ENCODE results near the gene ARHGAP22. TPM values are rescaled to one million over a fixed set of nuclear protein-coding genes. Genes with fewer than 3 reads are reported as not detected.

Gene ARHGAP22
- polyA plus RNA-seq, 4 donors: 1.4 to 3.3 (median 1.9) TPM

DNA sequence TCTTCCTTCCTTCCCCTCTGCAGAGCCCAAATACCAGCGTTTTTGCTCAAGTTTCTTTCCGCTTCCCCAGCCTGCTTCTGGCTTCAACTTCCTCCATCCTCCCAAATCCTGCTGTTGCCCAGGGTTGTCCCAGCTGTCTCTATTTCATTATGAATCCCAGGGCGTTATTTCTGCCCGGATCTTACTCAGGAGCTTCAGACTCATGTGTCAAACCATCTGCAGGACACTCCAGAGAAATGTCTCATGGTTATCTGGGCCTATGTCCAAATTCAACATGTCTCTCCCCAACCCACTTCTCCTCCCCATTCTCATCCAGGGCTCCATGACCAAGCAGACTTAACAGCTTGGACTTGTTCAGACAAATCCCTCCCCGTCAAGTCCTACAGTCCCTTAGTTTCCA lies 15.6 kb downstream of the ARHGAP22 start:
- peak in 3 of 4 donors; percentile 28 to 44 (median 40) for DNase-seq (ENCODE audit: low read depth in 4 of 4, low spot score in 2 of 4)

GRCh38 chr10:48587819-48588218 lies 17.1 kb downstream of the ARHGAP22 start:
- DNase-seq (ENCODE audit: low read depth in 4 of 4, low spot score in 2 of 4): no peak

GRCh38 chr10:48587101-48587500 lies 17.8 kb downstream of the ARHGAP22 start:
- no peak for DNase-seq (ENCODE audit: low read depth in 4 of 4, low spot score in 2 of 4)

- no peak for DNase-seq (ENCODE audit: low read depth in 4 of 4, low spot score in 2 of 4)
Measured at GRCh38 chr10:48582970-48583369, 21.9 kb downstream of the ARHGAP22 start.

- no peak for DNase-seq (ENCODE audit: low read depth in 4 of 4, low spot score in 2 of 4)
Measured at GRCh38 chr10:48580236-48580635, 24.6 kb downstream of the ARHGAP22 start.

- no peak for DNase-seq (ENCODE audit: low read depth in 4 of 4, low spot score in 2 of 4)
Measured at GRCh38 chr10:48579251-48579960, 25.5 kb downstream of the ARHGAP22 start.

- DNase-seq (ENCODE audit: low read depth in 4 of 4, low spot score in 2 of 4): no peak
Measured at GRCh38 chr10:48577158-48577557, 27.7 kb downstream of the ARHGAP22 start.

- no peak for DNase-seq (ENCODE audit: low read depth in 4 of 4, low spot score in 2 of 4)
Measured at GRCh38 chr10:48576501-48576900, 28.4 kb downstream of the ARHGAP22 start.

DNA sequence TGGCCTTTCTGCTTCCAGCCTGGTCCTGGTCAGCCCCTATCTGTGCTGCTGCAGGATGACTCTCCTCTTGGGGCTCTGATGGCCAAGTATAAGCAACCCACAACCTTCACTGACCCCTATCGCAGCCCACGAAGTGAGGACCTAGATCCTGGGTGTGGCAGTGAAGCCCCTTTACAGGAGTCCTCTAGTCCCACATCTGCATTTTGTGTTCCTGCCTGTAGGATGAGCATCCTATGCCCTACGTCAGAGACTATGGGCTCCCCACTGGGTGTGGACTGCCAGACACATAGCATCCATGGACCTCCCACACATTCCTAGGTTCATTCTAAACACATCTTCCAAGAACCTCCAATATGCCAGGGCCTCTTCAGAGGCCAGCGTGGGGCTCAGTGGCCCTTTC lies 29.0 kb downstream of the ARHGAP22 start:
- no peak for DNase-seq (ENCODE audit: low read depth in 4 of 4, low spot score in 2 of 4)

GRCh38 chr10:48574817-48575380 lies 30.0 kb downstream of the ARHGAP22 start:
- DNase-seq (ENCODE audit: low read depth in 4 of 4, low spot score in 2 of 4): no peak

DNA sequence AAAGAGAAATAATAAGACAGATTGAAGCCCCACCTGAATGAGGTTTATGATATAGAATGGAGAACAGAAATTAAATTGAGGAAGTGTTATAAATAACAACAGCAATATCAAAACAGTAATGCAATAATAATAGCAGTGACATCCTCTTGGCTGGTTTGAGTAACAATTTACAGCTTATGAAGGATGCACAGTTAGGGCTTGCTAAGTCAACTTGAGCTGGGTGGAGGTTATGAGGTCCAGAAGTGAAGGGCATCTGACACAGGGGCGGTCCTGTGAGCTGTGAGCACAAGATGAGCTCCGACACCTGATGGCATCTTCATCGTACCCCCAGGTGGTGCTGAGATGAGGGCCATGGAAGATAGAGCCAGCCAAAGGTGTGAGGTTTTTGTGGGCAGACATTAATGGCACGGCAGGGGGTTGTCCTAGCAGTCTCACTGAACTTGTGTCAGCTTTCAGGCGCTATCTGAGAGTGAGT lies 30.5 kb downstream of the ARHGAP22 start:
- DNase-seq (ENCODE audit: low read depth in 4 of 4, low spot score in 2 of 4): no peak

- no peak for DNase-seq (ENCODE audit: low read depth in 4 of 4, low spot score in 2 of 4)
Measured at GRCh38 chr10:48573045-48573444, 31.8 kb downstream of the ARHGAP22 start.

- DNase-seq (ENCODE audit: low read depth in 4 of 4, low spot score in 2 of 4): no peak
Measured at GRCh38 chr10:48572414-48572813, 32.5 kb downstream of the ARHGAP22 start.

DNA sequence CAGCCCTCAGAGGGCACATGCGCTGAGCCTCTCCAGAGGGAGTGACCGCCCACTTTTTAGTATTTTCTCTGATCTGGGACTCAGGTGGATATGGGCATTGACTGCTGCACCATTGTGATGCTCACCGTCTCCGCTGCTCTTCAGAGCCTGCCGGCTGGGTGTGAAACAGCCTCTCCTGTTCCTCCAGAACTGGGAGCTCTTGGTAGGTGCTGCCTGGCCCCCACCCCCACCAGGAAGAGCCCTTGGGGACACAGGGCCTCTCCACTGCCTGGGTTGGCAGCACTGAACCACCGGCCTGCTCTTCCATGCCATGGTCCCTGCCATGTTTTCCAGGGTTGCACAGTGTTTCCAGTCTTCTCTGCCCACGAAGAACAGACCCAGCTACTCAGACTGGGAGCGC lies 36.3 kb downstream of the ARHGAP22 start:
- DNase-seq (ENCODE audit: low read depth in 4 of 4, low spot score in 2 of 4): no peak

DNA sequence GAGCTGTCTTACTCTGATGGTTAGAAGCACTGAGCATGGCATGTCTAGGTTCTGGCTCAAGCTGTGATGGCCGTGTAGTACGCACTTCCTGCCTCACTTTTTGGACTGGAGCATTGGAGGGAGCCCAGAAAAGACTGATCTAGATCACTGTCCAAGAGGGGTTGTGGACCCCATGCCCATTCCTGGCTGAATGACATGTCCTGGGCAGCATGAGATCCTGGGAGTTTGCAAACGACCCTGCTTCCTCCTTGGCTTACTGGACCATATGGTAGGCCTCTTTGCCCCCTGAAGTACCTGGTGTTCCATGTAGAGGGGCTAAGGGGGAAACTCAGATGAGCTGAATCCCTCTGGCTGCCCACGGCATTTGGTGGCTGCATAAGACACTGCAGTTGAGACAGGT lies 36.7 kb downstream of the ARHGAP22 start:
- DNase-seq (ENCODE audit: low read depth in 4 of 4, low spot score in 2 of 4): no peak

DNA sequence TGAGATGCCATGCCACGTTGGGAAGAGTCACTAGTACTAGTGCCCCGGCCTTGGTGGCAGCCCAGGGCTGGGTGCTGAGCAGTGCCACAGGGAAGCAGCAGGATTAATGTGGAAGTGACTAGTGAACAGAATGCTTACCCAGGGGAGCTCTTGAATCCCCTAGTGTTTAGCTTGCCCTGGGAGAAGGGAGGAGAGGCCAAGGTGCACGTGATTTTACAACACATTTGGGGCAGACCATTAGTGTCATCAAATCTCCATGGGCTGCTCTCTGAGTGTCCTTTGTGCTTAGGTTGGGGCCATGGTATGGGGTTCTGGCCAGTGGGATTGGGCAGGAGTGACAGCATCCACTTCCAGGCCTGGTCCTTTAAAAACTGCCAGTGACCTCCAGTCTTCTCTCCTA lies 37.5 kb downstream of the ARHGAP22 start:
- no peak for DNase-seq (ENCODE audit: low read depth in 4 of 4, low spot score in 2 of 4)

GRCh38 chr10:48564466-48565160 lies 40.3 kb downstream of the ARHGAP22 start:
- no peak for DNase-seq (ENCODE audit: low read depth in 4 of 4, low spot score in 2 of 4)

DNA sequence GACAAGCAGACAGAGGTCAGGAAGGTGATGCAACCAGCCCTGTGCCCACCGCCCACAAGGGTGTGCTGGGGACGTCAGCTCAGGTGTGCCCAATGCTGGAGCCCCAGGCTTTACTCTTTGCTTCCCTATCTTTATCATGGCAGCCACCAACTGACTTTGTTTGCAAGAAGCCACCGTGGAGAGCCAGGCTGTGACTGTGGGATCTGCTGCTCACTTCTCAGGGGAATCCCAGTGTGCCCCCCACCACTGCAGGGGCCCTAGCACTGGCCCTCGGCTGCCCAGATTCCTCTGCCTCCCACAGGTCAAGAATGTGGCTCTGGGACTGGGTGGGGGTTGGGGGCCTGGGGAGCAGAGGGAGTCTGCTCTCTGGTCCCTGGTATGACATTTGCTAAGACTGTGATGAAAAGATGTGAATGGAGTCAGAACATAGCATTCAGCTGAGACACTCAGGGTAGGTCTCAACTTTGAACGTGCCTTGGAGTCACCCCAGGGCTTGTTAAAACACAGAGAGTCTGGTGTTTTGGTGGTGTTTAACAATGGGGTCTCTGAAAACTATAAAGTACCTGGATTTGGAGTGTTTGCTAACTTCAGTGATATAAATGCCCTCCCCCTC lies 47.3 kb downstream of the ARHGAP22 start:
- no peak for DNase-seq (ENCODE audit: low read depth in 4 of 4, low spot score in 2 of 4)

DNA sequence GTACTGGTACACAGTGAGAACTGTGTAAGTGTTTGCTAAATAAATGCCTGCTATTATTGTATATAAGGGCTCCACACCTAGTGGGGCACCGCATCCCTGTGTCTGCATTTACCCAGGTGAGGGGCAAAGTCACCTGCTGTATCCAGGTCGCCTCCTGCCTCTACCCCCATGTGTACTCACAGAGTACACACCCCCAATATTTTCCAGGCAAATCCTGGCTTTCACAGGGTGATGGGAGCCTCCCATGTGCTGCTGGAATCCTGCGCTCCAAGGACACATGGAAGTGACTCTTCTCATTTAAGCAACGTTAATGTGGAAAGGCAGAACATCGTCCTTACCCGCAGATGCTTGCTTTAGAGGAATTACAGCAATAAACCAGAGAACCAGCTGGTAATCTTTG lies 48.2 kb downstream of the ARHGAP22 start:
- DNase-seq (ENCODE audit: low read depth in 4 of 4, low spot score in 2 of 4): no peak

DNA sequence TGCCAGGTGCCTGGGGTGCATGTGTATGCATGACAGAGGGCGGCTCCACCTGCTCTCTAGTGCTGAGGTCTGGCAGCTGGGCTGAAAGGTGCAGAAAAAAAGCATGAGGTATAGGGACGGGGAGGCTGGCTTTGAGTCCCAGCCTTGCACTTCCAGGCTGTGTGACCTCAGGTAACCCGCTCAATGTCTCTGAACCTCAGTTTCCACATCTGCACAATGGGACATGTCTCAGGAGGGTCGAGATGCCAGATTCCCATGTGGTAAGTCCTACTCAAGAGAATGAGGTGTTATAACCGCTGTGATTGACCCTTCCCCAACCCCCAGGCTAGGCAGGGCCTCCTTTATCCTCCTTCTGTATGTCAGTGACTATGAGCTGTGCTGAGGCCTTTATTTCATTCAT lies 48.8 kb downstream of the ARHGAP22 start:
- no peak for DNase-seq (ENCODE audit: low read depth in 4 of 4, low spot score in 2 of 4)

GRCh38 chr10:48555310-48556042 lies 49.4 kb downstream of the ARHGAP22 start:
- DNase-seq (ENCODE audit: low read depth in 4 of 4, low spot score in 2 of 4): no peak
